Measurements from ENCODE around the gene ARPC5L. TPM values are rescaled to one million over a fixed set of nuclear protein-coding genes. Genes with fewer than 3 reads are reported as not detected.
"Not testable (repeated sequence)": the region's sequence is repeated elsewhere in the genome, so short reads cannot be mapped to it uniquely, and the experiment has no call there.

Gene ARPC5L
- total RNA-seq, 2 experiments from 2014 or later, result 76.6 to 79.4 TPM

GRCh38 chr9:124831642-124832364 lies 30.1 kb upstream of the ARPC5L start:
- Mint-ChIP-seq H3K9me3 (no peaks in the 10 kb centered on the region), H3K27me3 (no peaks in the 10 kb centered on the region), H3K4me1 (no peaks in the 10 kb centered on the region), H3K27ac (no peak overlapping the region), H3K4me3 (no peak overlapping the region), H3K36me3 (ENCODE audit: low read depth) (no peaks in the 10 kb centered on the region)
- CTCF ChIA-PET, result interaction anchor here (1.1 kb wide), 1 partner anchor 21 kb away, joined by 5 read pairs; no protein-coding TSS in a partner anchor
- DNase-seq, result no peak
- POLR2A ChIA-PET, result no interaction called here

- H3K4me1 Mint-ChIP-seq, result no peaks in the 10 kb centered on the region
- no peak overlapping the region for H3K4me3 Mint-ChIP-seq
- no peak overlapping the region for H3K27ac Mint-ChIP-seq
- CTCF ChIA-PET, result interaction anchor here (0.8 kb wide), 2 partner anchors 19 to 60 kb away, joined by 3 read pairs; partner anchors contain the start of gene WDR38
- DNase-seq, result no peak
- peaks cover 17% of the 10 kb centered on the region for H3K27me3 Mint-ChIP-seq
- no peaks in the 10 kb centered on the region for H3K9me3 Mint-ChIP-seq
- POLR2A ChIA-PET, result no interaction called here
- H3K36me3 Mint-ChIP-seq (ENCODE audit: low read depth), result no peaks in the 10 kb centered on the region
Observed at GRCh38 chr9:124834591-124834990, 27.3 kb upstream of the ARPC5L start.

GRCh38 chr9:124835026-124835557 lies 26.8 kb upstream of the ARPC5L start:
- no peak overlapping the region for H3K27ac Mint-ChIP-seq
- no peaks in the 10 kb centered on the region for H3K4me1 Mint-ChIP-seq
- CTCF ChIA-PET, result interaction anchor here (0.8 kb wide), 2 partner anchors 18 to 60 kb away, joined by 3 read pairs; partner anchors contain the start of gene WDR38
- H3K27me3 Mint-ChIP-seq, result peaks cover 17% of the 10 kb centered on the region
- no peak overlapping the region for H3K4me3 Mint-ChIP-seq
- DNase-seq, result no peak
- POLR2A ChIA-PET, result no interaction called here
- H3K36me3 Mint-ChIP-seq (ENCODE audit: low read depth), result no peaks in the 10 kb centered on the region
- no peaks in the 10 kb centered on the region for H3K9me3 Mint-ChIP-seq

GRCh38 chr9:124838132-124838531 lies 23.8 kb upstream of the ARPC5L start:
- H3K9me3 Mint-ChIP-seq; H3K36me3 Mint-ChIP-seq (ENCODE audit: low read depth); H3K4me3 Mint-ChIP-seq; DNase-seq; POLR2A ChIA-PET; H3K27ac Mint-ChIP-seq; H3K4me1 Mint-ChIP-seq: not testable (repeated sequence)
- CTCF ChIA-PET, result interaction anchor here (5.4 kb wide), 1 partner anchor 16 kb away, joined by 46 read pairs; the partner anchor contains the start of gene WDR38
- peaks cover 17% of the 10 kb centered on the region for H3K27me3 Mint-ChIP-seq

DNA sequence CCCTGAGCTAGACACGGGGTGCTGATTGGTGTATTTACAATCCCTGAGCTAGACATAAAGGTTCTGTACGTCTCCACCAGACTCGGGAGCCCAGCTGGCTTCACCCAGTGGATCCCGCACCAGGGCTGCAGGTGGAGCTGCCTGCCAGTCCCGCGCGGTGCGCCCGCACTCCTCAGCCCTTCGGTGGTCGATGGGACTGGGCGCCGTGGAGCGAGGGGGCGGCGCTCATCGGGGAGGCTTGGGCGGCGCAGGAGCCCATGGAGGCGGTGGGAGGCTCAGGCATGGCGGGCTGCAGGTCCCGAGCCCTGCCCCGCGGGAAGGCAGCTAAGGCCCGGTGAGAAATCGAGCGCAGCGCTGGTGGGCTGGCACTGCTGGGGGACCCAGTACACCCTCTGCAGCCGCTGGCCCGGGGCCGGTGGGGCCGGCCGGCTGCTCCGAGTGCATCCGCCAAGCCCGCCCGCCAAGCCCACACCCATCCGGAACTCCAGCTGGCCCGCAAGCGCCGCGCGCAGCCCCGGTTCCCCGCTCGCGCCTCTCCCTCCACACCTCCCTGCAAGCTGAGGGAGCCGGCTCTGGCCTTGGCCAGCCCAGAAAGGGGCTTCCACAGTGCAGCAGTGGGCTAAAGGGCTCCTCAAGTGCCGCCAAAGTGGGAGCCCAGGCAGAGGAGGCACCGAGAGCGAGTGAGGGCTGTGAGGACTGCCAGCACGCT lies 23.2 kb upstream of the ARPC5L start:
- H3K4me3 Mint-ChIP-seq; H3K9me3 Mint-ChIP-seq; H3K4me1 Mint-ChIP-seq; H3K27ac Mint-ChIP-seq; H3K36me3 Mint-ChIP-seq (ENCODE audit: low read depth); DNase-seq; POLR2A ChIA-PET: not testable (repeated sequence)
- H3K27me3 Mint-ChIP-seq, result peaks cover 17% of the 10 kb centered on the region
- CTCF ChIA-PET, result interaction anchor here (1.2 to 5.4 kb wide), 2 partner anchors 15 to 62 kb away, joined by 3 to 46 read pairs; partner anchors contain the start of genes OLFML2A and WDR38

- H3K36me3 Mint-ChIP-seq (ENCODE audit: low read depth), result no peaks in the 10 kb centered on the region
- H3K9me3 Mint-ChIP-seq, result no peaks in the 10 kb centered on the region
- H3K27ac Mint-ChIP-seq, result no peak overlapping the region
- H3K4me1 Mint-ChIP-seq, result no peaks in the 10 kb centered on the region
- peaks cover 17% of the 10 kb centered on the region for H3K27me3 Mint-ChIP-seq
- ChIA-PET POLR2A (interaction anchor here (1.1 to 1.9 kb wide), 2 partner anchors 21 to 30 kb away, joined by 3 to 8 read pairs; no protein-coding TSS in a partner anchor), CTCF (interaction anchor here (0.6 to 5.4 kb wide), 7 partner anchors 14 to 222 kb away, joined by 3 to 46 read pairs (median 3); partner anchors contain the start of genes OLFML2A and WDR38)
- H3K4me3 Mint-ChIP-seq, result no peak overlapping the region
- no peak for DNase-seq
Observed at GRCh38 chr9:124839612-124840299, 22.2 kb upstream of the ARPC5L start.

- no peaks in the 10 kb centered on the region for H3K36me3 Mint-ChIP-seq (ENCODE audit: low read depth)
- ChIA-PET POLR2A (interaction anchor here (1.1 to 1.9 kb wide), 3 partner anchors 21 to 30 kb away, joined by 3 to 8 read pairs (median 4); no protein-coding TSS in a partner anchor), CTCF (interaction anchor here (0.5 to 5.4 kb wide), 8 partner anchors 13 to 511 kb away, joined by 3 to 46 read pairs (median 3); partner anchors contain the start of gene WDR38)
- peaks cover 17% of the 10 kb centered on the region for H3K27me3 Mint-ChIP-seq
- H3K4me3 Mint-ChIP-seq, result no peak overlapping the region
- no peak overlapping the region for H3K27ac Mint-ChIP-seq
- H3K9me3 Mint-ChIP-seq, result no peaks in the 10 kb centered on the region
- no peaks in the 10 kb centered on the region for H3K4me1 Mint-ChIP-seq
- DNase-seq, result no peak
Observed at GRCh38 chr9:124840300-124840833, 21.6 kb upstream of the ARPC5L start.

DNA sequence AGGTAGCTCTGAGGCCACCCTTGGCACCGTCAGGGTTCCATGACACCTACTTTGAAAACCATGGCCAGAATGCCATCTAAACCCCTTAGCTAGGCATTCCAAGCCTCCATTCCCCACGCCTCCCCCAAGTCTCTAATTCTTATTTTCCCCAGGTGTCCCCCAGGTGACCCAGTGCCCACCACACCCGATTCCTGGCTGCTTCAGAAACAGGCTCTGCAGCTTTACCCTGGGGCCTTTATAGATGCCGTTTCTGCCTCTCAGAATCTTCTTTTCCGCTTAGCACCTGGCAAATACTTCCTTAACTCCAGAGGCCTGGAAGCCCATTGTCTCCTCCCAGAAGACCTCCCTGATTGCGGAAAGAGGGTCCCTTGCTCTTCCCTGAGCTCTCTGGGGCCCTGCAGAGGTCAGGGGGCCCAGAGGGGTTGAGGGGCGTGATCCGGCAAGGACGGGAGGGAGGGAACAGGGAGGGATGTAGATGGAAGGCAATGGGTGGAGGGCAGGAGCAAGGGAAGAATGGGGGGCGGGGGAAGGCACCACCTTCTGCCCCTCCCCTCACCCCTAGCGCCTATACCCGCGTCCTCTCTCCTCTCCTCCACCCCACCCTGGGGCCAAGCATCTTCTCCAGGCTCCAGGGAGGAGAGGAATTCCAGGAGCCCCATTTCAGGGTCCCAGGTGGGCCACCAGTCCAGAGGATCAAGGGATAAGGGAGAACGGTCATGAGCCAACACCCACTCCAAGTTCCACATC lies 20.7 kb upstream of the ARPC5L start:
- POLR2A ChIA-PET, result interaction anchor here (1.4 to 1.9 kb wide), 2 partner anchors 20 to 29 kb away, joined by 4 to 8 read pairs; no protein-coding TSS in a partner anchor
- H3K27ac Mint-ChIP-seq, result no peak overlapping the region
- no peaks in the 10 kb centered on the region for H3K9me3 Mint-ChIP-seq
- no peaks in the 10 kb centered on the region for H3K36me3 Mint-ChIP-seq (ENCODE audit: low read depth)
- no peak for DNase-seq
- no peak overlapping the region for H3K4me3 Mint-ChIP-seq
- CTCF ChIA-PET, result interaction anchor here (1.0 to 5.4 kb wide), 3 partner anchors 13 to 68 kb away, joined by 3 to 46 read pairs (median 10); partner anchors contain the start of gene WDR38
- no peaks in the 10 kb centered on the region for H3K4me1 Mint-ChIP-seq
- peaks cover 17% of the 10 kb centered on the region for H3K27me3 Mint-ChIP-seq

DNA sequence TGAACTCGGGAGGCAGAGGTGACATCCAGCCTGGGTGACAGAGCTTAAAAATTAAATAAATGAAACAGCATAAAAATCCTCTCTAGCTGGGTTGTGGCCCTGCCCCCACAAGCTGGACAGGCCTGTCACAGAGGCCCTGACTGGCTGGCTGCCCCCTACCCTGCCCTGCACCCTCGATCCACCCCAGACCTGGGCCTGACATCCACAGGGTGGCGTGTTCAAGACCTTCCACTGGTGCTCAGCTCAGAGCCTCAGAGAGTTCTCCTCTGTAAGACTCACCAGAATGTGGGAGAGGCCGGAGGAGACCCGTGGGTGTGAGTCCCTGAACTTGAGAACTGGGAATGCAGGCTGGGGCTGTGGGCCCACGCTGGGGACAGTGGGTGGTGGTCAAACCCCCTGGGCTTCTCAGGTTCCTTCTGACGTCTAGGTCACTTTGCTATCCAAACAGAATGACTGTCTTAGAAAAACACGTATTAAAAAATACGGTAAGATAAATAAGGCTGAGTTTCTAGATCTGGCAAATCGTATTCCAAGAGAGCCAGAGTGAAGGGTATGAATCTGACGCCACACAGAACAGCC lies 18.4 kb upstream of the ARPC5L start:
- no peaks in the 10 kb centered on the region for H3K9me3 Mint-ChIP-seq
- POLR2A ChIA-PET, result no interaction called here
- DNase-seq, result no peak
- no peak overlapping the region for H3K27ac Mint-ChIP-seq
- no peaks in the 10 kb centered on the region for H3K4me1 Mint-ChIP-seq
- no peak overlapping the region for H3K4me3 Mint-ChIP-seq
- CTCF ChIA-PET, result interaction anchor here (1.1 to 1.5 kb wide), 3 partner anchors 9 to 71 kb away, joined by 3 to 7 read pairs (median 5); no protein-coding TSS in a partner anchor
- peaks cover 7% of the 10 kb centered on the region for H3K27me3 Mint-ChIP-seq
- no peaks in the 10 kb centered on the region for H3K36me3 Mint-ChIP-seq (ENCODE audit: low read depth)

- CTCF ChIA-PET, result interaction anchor here (0.7 to 1.4 kb wide), 3 partner anchors 8 to 69 kb away, joined by 3 to 7 read pairs (median 5); partner anchors contain the start of gene WDR38
- H3K4me3 Mint-ChIP-seq, result no peak overlapping the region
- POLR2A ChIA-PET, result no interaction called here
- no peaks in the 10 kb centered on the region for H3K36me3 Mint-ChIP-seq (ENCODE audit: low read depth)
- H3K27me3 Mint-ChIP-seq, result peaks cover 6% of the 10 kb centered on the region
- no peak for DNase-seq
- H3K4me1 Mint-ChIP-seq, result no peaks in the 10 kb centered on the region
- H3K9me3 Mint-ChIP-seq, result no peaks in the 10 kb centered on the region
- H3K27ac Mint-ChIP-seq, result no peak overlapping the region
Observed at GRCh38 chr9:124844291-124844690, 17.6 kb upstream of the ARPC5L start.

- not testable (repeated sequence) for DNase-seq; H3K4me3 Mint-ChIP-seq; H3K27ac Mint-ChIP-seq; H3K9me3 Mint-ChIP-seq; H3K27me3 Mint-ChIP-seq; H3K36me3 Mint-ChIP-seq (ENCODE audit: low read depth); H3K4me1 Mint-ChIP-seq
- CTCF ChIA-PET, result interaction anchor here (0.7 to 13.2 kb wide), 3 partner anchors 46 to 395 kb away, joined by 3 to 264 read pairs (median 3); partner anchors contain the start of genes HSPA5, NR6A1 and OLFML2A
- POLR2A ChIA-PET, result interaction anchor here (0.7 to 0.9 kb wide), 2 partner anchors 15 to 515 kb away, joined by 3 read pairs; no protein-coding TSS in a partner anchor
Observed at GRCh38 chr9:124846467-124846866, 15.5 kb upstream of the ARPC5L start.

Measured in activated CD4-positive, alpha-beta memory T cell treated with anti-CD3 and anti-CD28 coated beads, Interleukin-2, amount 10 ng/mL, durations not matched to agents 7 days and 5 days (primary cell).